ENCODE measurements around the gene ARMC2. TPM values are rescaled to one million over a fixed set of nuclear protein-coding genes. Genes with fewer than 3 reads are reported as not detected.

The ARMC2 gene
- polyA plus RNA-seq, 4 donors: 11.4 to 15.0 (median 13.0) TPM

- DNase-seq (ENCODE audit: low read depth in 4 of 4, low spot score in 3 of 4): peak; percentile 75 to 86 (median 78)
Observed at GRCh38 chr6:109009236-109009961, 161.2 kb downstream of the ARMC2 start.

- DNase-seq (ENCODE audit: low read depth in 4 of 4, low spot score in 3 of 4): no peak
Observed at GRCh38 chr6:109009962-109010704, 161.9 kb downstream of the ARMC2 start.

GRCh38 chr6:109010705-109011102 lies 162.5 kb downstream of the ARMC2 start:
- DNase-seq (ENCODE audit: low read depth in 4 of 4, low spot score in 3 of 4): no peak

- DNase-seq (ENCODE audit: low read depth in 4 of 4, low spot score in 3 of 4): no peak
Observed at GRCh38 chr6:109013656-109014305, 165.6 kb downstream of the ARMC2 start.

- DNase-seq (ENCODE audit: low read depth in 4 of 4, low spot score in 3 of 4): no peak
Observed at GRCh38 chr6:109014606-109015005, 166.4 kb downstream of the ARMC2 start.

GRCh38 chr6:109015176-109015575 lies 167.0 kb downstream of the ARMC2 start:
- DNase-seq (ENCODE audit: low read depth in 4 of 4, low spot score in 3 of 4): no peak

DNA sequence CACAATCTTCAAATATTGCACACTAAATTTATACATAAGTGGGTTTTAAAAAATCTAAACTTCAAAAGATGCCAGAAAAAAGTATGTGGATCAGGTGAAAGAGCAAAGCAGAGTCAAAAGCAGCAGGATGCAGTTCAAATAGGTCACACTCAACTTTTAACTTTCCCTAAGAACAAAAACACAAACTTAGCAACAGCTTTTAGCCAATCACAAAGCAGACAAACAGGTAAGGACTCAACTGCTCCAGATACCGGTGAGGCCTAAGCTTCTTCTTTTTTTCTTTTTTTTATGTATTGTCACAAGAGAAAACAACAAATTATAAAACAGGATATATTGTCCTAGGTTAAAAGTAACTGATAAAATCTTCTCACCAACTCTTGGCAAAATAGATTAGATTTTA lies 171.7 kb downstream of the ARMC2 start:
- DNase-seq (ENCODE audit: low read depth in 4 of 4, low spot score in 3 of 4): no peak

DNA sequence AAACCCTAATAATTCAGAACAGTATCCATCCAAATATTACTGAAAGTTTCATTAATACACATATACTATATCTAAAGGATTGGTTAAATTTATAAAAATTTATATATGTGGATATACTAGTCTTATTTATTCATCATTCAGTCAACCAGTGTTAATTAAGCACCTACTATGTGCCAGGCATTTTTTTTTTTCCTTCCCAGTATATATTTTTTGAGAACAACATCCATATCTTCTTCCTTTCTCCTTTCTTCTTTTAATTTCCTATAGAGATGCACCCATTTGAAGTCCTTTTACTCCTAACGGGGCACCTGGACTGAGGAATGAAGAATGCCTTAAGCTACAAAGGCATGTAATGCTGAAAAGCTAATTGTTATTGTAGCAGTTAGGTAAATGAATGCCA lies 173.6 kb downstream of the ARMC2 start:
- DNase-seq (ENCODE audit: low read depth in 4 of 4, low spot score in 3 of 4): no peak

- DNase-seq (ENCODE audit: low read depth in 4 of 4, low spot score in 3 of 4): no peak
Observed at GRCh38 chr6:109023356-109023925, 175.2 kb downstream of the ARMC2 start.

Other genes with a start within 250 kb of the ARMC2 start
- gene SESN1, start 246.4 kb downstream of the ARMC2 start, polyA plus RNA-seq (ENCODE audit: insufficient read length in 4 of 4): 10 to 100 TPM; 25.0 to 31.1 (median 27.5) TPM
- gene CEP57L1, start 247.1 kb downstream of the ARMC2 start, polyA plus RNA-seq (ENCODE audit: insufficient read length in 4 of 4): 10 to 100 TPM; 22.1 to 32.1 (median 24.0) TPM